ENCODE measurements around the gene SLC22A1. TPM values are rescaled to one million over a fixed set of nuclear protein-coding genes. Genes with fewer than 3 reads are reported as not detected.

The SLC22A1 gene
- total RNA-seq, 1 experiment from 2014 or later, result 0.39 TPM

GRCh38 chr6:160194808-160195207, 73.2 kb downstream of the SLC22A1 start:
- peaks cover 2 to 28% (median 16%) of the 10 kb centered on the region in 3 experiments for H3K36me3 Mint-ChIP-seq (ENCODE audit: insufficient read depth in 1 of 3, low read depth in 3 of 3)
- no peak overlapping the region for H3K18ac ChIP-seq (ENCODE audit: insufficient read length, low read depth, low read length)
- H3K27me3 ChIP-seq (ENCODE audit: insufficient read depth, low read length), result no peaks in the 10 kb centered on the region
- no peak overlapping the region for H4K8ac ChIP-seq (replicated peaks; ENCODE audit: insufficient read length, low read depth, low read length)
- no peak for DNase-seq
- no peak overlapping the region for H2AK5ac ChIP-seq (ENCODE audit: insufficient read length, low read length)
- no peak overlapping the region for H2BK5ac ChIP-seq (ENCODE audit: insufficient read length, low read length)
- H3K27ac Mint-ChIP-seq, result no peak overlapping the region
- no peaks in the 10 kb centered on the region for H3K79me2 ChIP-seq (ENCODE audit: insufficient read depth, low read length)
- no peak for TF ChIP-seq CTCF (conservative IDR thresholded peaks at IDR 0.05)
- no peaks in the 10 kb centered on the region for H4K20me1 ChIP-seq (ENCODE audit: control insufficient read depth, insufficient read depth, insufficient read length)
- H2BK120ac ChIP-seq (ENCODE audit: low read depth, low read length, poor library complexity, severe bottlenecking), result no peak overlapping the region
- WGBS (ENCODE audit: extremely low coverage, insufficient read length, low lambda C conversion rate), result no CpG with 5 or more reads among the region's 1 CpG
- no peak overlapping the region for H3K14ac ChIP-seq (ENCODE audit: insufficient read depth, low read length)
- H3K4ac ChIP-seq (ENCODE audit: low read depth, low read length), result no peak overlapping the region
- H2AFZ ChIP-seq (ENCODE audit: low read length), result no peak overlapping the region
- peaks cover 30 to 37% of the 10 kb centered on the region in 2 experiments for H3K9me3 Mint-ChIP-seq
- H3T11ph ChIP-seq (ENCODE audit: low read length), result no peak overlapping the region
- H2BK12ac ChIP-seq (ENCODE audit: insufficient read length, low read depth, low read length), result no peak overlapping the region
- no peaks in the 10 kb centered on the region for H3K4me1 Mint-ChIP-seq
- no peaks in the 10 kb centered on the region for H3K9me3 ChIP-seq (ENCODE audit: control insufficient read depth, low read depth, low read length)
- H3K56ac ChIP-seq (ENCODE audit: insufficient read length, low read depth, low read length), result no peak overlapping the region
- no peak overlapping the region for H3K9ac ChIP-seq (ENCODE audit: extremely low read depth, insufficient read length, low read length)
- no peak overlapping the region for H4K5ac ChIP-seq (ENCODE audit: insufficient read length, low read depth, low read length)
- no peak overlapping the region for H3K4me3 Mint-ChIP-seq
- H3K4me1 ChIP-seq (ENCODE audit: insufficient read depth, low read length), result no peaks in the 10 kb centered on the region
- no peak overlapping the region for H3K27ac ChIP-seq (ENCODE audit: insufficient read length, low read depth, low read length)
- H2BK15ac ChIP-seq (ENCODE audit: low read depth, low read length), result no peak overlapping the region
- no peak overlapping the region for H4K91ac ChIP-seq (ENCODE audit: insufficient read length, low read depth, low read length)
- H3K23ac ChIP-seq (ENCODE audit: insufficient read length, low read depth, low read length), result no peak overlapping the region
- no peak overlapping the region for H2BK20ac ChIP-seq (ENCODE audit: low read depth, low read length, poor library complexity, severe bottlenecking)
- no peaks in the 10 kb centered on the region for H3K79me1 ChIP-seq (ENCODE audit: insufficient read depth, low read depth, low read length, poor library complexity, severe bottlenecking)
- H3K4me2 ChIP-seq (ENCODE audit: insufficient read depth, insufficient read length, low read length), result no peak overlapping the region
- no peaks in the 10 kb centered on the region for H3K23me2 ChIP-seq (ENCODE audit: insufficient read length, low read depth, low read length, poor library complexity, severe bottlenecking)
- no peaks in the 10 kb centered on the region for H3K27me3 Mint-ChIP-seq (ENCODE audit: low read depth)

Measured in H9 (cell line).